Measurements from ENCODE around the gene NKAIN2.

NKAIN2 gene

GRCh38 chr6:124430740-124431318 lies 627.2 kb downstream of the NKAIN2 start:
- Histone ChIP-seq H3K4me3 (ENCODE audit: low read depth in 1 of 2, low read length in 2 of 2) (no peak overlapping the region), H3K9me3 (ENCODE audit: control insufficient read depth in 1 of 2, low read length in 2 of 2) (no peaks in the 10 kb centered on the region), H3K9ac (ENCODE audit: low read depth in 1 of 2, low read length in 2 of 2) (no peak overlapping the region), H3K36me3 (ENCODE audit: control insufficient read depth in 1 of 2, insufficient read depth in 2 of 2, low read length in 2 of 2) (no peaks in the 10 kb centered on the region), H3K4me1 (ENCODE audit: control insufficient read depth in 1 of 2, insufficient read depth in 2 of 2, low read length in 2 of 2) (no peaks in the 10 kb centered on the region), H3K27ac (ENCODE audit: low read depth, low read length) (no peak overlapping the region), H3K27me3 (ENCODE audit: control insufficient read depth in 1 of 2, insufficient read depth in 2 of 2, low read length in 2 of 2) (no peaks in the 10 kb centered on the region)

- no peaks in the 10 kb centered on the region for H3K4me1 ChIP-seq (ENCODE audit: control insufficient read depth in 1 of 2, insufficient read depth in 2 of 2, low read length in 2 of 2)
- no peak overlapping the region for H3K27ac ChIP-seq (ENCODE audit: low read depth, low read length)
- no peaks in the 10 kb centered on the region for H3K36me3 ChIP-seq (ENCODE audit: control insufficient read depth in 1 of 2, insufficient read depth in 2 of 2, low read length in 2 of 2)
- H3K9ac ChIP-seq (ENCODE audit: low read depth in 1 of 2, low read length in 2 of 2) = no peak overlapping the region
- H3K27me3 ChIP-seq (ENCODE audit: control insufficient read depth in 1 of 2, insufficient read depth in 2 of 2, low read length in 2 of 2) = no peaks in the 10 kb centered on the region
- H3K4me3 ChIP-seq (ENCODE audit: low read depth in 1 of 2, low read length in 2 of 2) = no peak overlapping the region
- no peaks in the 10 kb centered on the region for H3K9me3 ChIP-seq (ENCODE audit: control insufficient read depth in 1 of 2, low read length in 2 of 2)
Measured at GRCh38 chr6:124432620-124433019, 629.0 kb downstream of the NKAIN2 start.

- H3K9ac ChIP-seq (ENCODE audit: low read depth in 1 of 2, low read length in 2 of 2) = no peak overlapping the region
- no peak overlapping the region for H3K4me3 ChIP-seq (ENCODE audit: low read depth in 1 of 2, low read length in 2 of 2)
- H3K9me3 ChIP-seq (ENCODE audit: control insufficient read depth in 1 of 2, low read length in 2 of 2) = no peaks in the 10 kb centered on the region
- H3K27ac ChIP-seq (ENCODE audit: low read depth, low read length) = no peak overlapping the region
- H3K36me3 ChIP-seq (ENCODE audit: control insufficient read depth in 1 of 2, insufficient read depth in 2 of 2, low read length in 2 of 2) = no peaks in the 10 kb centered on the region
- no peaks in the 10 kb centered on the region for H3K4me1 ChIP-seq (ENCODE audit: control insufficient read depth in 1 of 2, insufficient read depth in 2 of 2, low read length in 2 of 2)
- no peaks in the 10 kb centered on the region for H3K27me3 ChIP-seq (ENCODE audit: control insufficient read depth in 1 of 2, insufficient read depth in 2 of 2, low read length in 2 of 2)
Measured at GRCh38 chr6:124433387-124434160, 629.9 kb downstream of the NKAIN2 start.

- H3K9me3 ChIP-seq (ENCODE audit: control insufficient read depth in 1 of 2, low read length in 2 of 2) = no peaks in the 10 kb centered on the region
- no peaks in the 10 kb centered on the region for H3K4me1 ChIP-seq (ENCODE audit: control insufficient read depth in 1 of 2, insufficient read depth in 2 of 2, low read length in 2 of 2)
- H3K36me3 ChIP-seq (ENCODE audit: control insufficient read depth in 1 of 2, insufficient read depth in 2 of 2, low read length in 2 of 2) = no peaks in the 10 kb centered on the region
- H3K9ac ChIP-seq (ENCODE audit: low read depth in 1 of 2, low read length in 2 of 2) = no peak overlapping the region
- no peak overlapping the region for H3K27ac ChIP-seq (ENCODE audit: low read depth, low read length)
- H3K4me3 ChIP-seq (ENCODE audit: low read depth in 1 of 2, low read length in 2 of 2) = no peak overlapping the region
- H3K27me3 ChIP-seq (ENCODE audit: control insufficient read depth in 1 of 2, insufficient read depth in 2 of 2, low read length in 2 of 2) = no peaks in the 10 kb centered on the region
Measured at GRCh38 chr6:124434421-124434820, 630.8 kb downstream of the NKAIN2 start.

- no peaks in the 10 kb centered on the region for H3K36me3 ChIP-seq (ENCODE audit: control insufficient read depth in 1 of 2, insufficient read depth in 2 of 2, low read length in 2 of 2)
- no peak overlapping the region for H3K27ac ChIP-seq (ENCODE audit: low read depth, low read length)
- no peaks in the 10 kb centered on the region for H3K9me3 ChIP-seq (ENCODE audit: control insufficient read depth in 1 of 2, low read length in 2 of 2)
- H3K27me3 ChIP-seq (ENCODE audit: control insufficient read depth in 1 of 2, insufficient read depth in 2 of 2, low read length in 2 of 2) = no peaks in the 10 kb centered on the region
- no peak overlapping the region for H3K9ac ChIP-seq (ENCODE audit: low read depth in 1 of 2, low read length in 2 of 2)
- H3K4me1 ChIP-seq (ENCODE audit: control insufficient read depth in 1 of 2, insufficient read depth in 2 of 2, low read length in 2 of 2) = no peaks in the 10 kb centered on the region
- no peak overlapping the region for H3K4me3 ChIP-seq (ENCODE audit: low read depth in 1 of 2, low read length in 2 of 2)
Measured at GRCh38 chr6:124436803-124437202, 633.1 kb downstream of the NKAIN2 start.

- Histone ChIP-seq H3K9me3 (ENCODE audit: control insufficient read depth in 1 of 2, low read length in 2 of 2) (no peaks in the 10 kb centered on the region), H3K36me3 (ENCODE audit: control insufficient read depth in 1 of 2, insufficient read depth in 2 of 2, low read length in 2 of 2) (no peaks in the 10 kb centered on the region), H3K27me3 (ENCODE audit: control insufficient read depth in 1 of 2, insufficient read depth in 2 of 2, low read length in 2 of 2) (no peaks in the 10 kb centered on the region), H3K4me3 (ENCODE audit: low read depth in 1 of 2, low read length in 2 of 2) (no peak overlapping the region), H3K9ac (ENCODE audit: low read depth in 1 of 2, low read length in 2 of 2) (no peak overlapping the region), H3K27ac (ENCODE audit: low read depth, low read length) (no peak overlapping the region), H3K4me1 (ENCODE audit: control insufficient read depth in 1 of 2, insufficient read depth in 2 of 2, low read length in 2 of 2) (no peaks in the 10 kb centered on the region)
Measured at GRCh38 chr6:124438546-124439065, 634.9 kb downstream of the NKAIN2 start.

- Histone ChIP-seq H3K9me3 (ENCODE audit: control insufficient read depth in 1 of 2, low read length in 2 of 2) (no peaks in the 10 kb centered on the region), H3K27ac (ENCODE audit: low read depth, low read length) (no peak overlapping the region), H3K4me3 (ENCODE audit: low read depth in 1 of 2, low read length in 2 of 2) (no peak overlapping the region), H3K9ac (ENCODE audit: low read depth in 1 of 2, low read length in 2 of 2) (no peak overlapping the region), H3K36me3 (ENCODE audit: control insufficient read depth in 1 of 2, insufficient read depth in 2 of 2, low read length in 2 of 2) (no peaks in the 10 kb centered on the region), H3K4me1 (ENCODE audit: control insufficient read depth in 1 of 2, insufficient read depth in 2 of 2, low read length in 2 of 2) (no peaks in the 10 kb centered on the region), H3K27me3 (ENCODE audit: control insufficient read depth in 1 of 2, insufficient read depth in 2 of 2, low read length in 2 of 2) (no peaks in the 10 kb centered on the region)
Measured at GRCh38 chr6:124441450-124441849, 637.8 kb downstream of the NKAIN2 start.

- Histone ChIP-seq H3K36me3 (ENCODE audit: control insufficient read depth in 1 of 2, insufficient read depth in 2 of 2, low read length in 2 of 2) (no peaks in the 10 kb centered on the region), H3K27ac (ENCODE audit: low read depth, low read length) (no peak overlapping the region), H3K27me3 (ENCODE audit: control insufficient read depth in 1 of 2, insufficient read depth in 2 of 2, low read length in 2 of 2) (no peaks in the 10 kb centered on the region), H3K4me1 (ENCODE audit: control insufficient read depth in 1 of 2, insufficient read depth in 2 of 2, low read length in 2 of 2) (no peaks in the 10 kb centered on the region), H3K9ac (ENCODE audit: low read depth in 1 of 2, low read length in 2 of 2) (no peak overlapping the region), H3K9me3 (ENCODE audit: control insufficient read depth in 1 of 2, low read length in 2 of 2) (no peaks in the 10 kb centered on the region), H3K4me3 (ENCODE audit: low read depth in 1 of 2, low read length in 2 of 2) (no peak overlapping the region)
Measured at GRCh38 chr6:124443541-124443940, 639.9 kb downstream of the NKAIN2 start.

- no peak overlapping the region for H3K9ac ChIP-seq (ENCODE audit: low read depth in 1 of 2, low read length in 2 of 2)
- H3K36me3 ChIP-seq (ENCODE audit: control insufficient read depth in 1 of 2, insufficient read depth in 2 of 2, low read length in 2 of 2) = no peaks in the 10 kb centered on the region
- H3K4me3 ChIP-seq (ENCODE audit: low read depth in 1 of 2, low read length in 2 of 2) = no peak overlapping the region
Measured at GRCh38 chr6:124445581-124445980, 641.9 kb downstream of the NKAIN2 start.

GRCh38 chr6:124446961-124447360 lies 643.3 kb downstream of the NKAIN2 start:
- H3K27me3 ChIP-seq (ENCODE audit: control insufficient read depth in 1 of 2, insufficient read depth in 2 of 2, low read length in 2 of 2) = no peaks in the 10 kb centered on the region
- H3K4me1 ChIP-seq (ENCODE audit: control insufficient read depth in 1 of 2, insufficient read depth in 2 of 2, low read length in 2 of 2) = no peaks in the 10 kb centered on the region
- H3K9me3 ChIP-seq (ENCODE audit: control insufficient read depth in 1 of 2, low read length in 2 of 2) = no peaks in the 10 kb centered on the region
- no peak overlapping the region for H3K9ac ChIP-seq (ENCODE audit: low read depth in 1 of 2, low read length in 2 of 2)
- no peaks in the 10 kb centered on the region for H3K36me3 ChIP-seq (ENCODE audit: control insufficient read depth in 1 of 2, insufficient read depth in 2 of 2, low read length in 2 of 2)
- H3K27ac ChIP-seq (ENCODE audit: low read depth, low read length) = no peak overlapping the region
- H3K4me3 ChIP-seq (ENCODE audit: low read depth in 1 of 2, low read length in 2 of 2) = no peak overlapping the region

More at GRCh38 chr6:124445581-124445980, 641.9 kb downstream of the NKAIN2 start:
- Histone ChIP-seq H3K27ac (ENCODE audit: low read depth, low read length) (no peak overlapping the region), H3K27me3 (ENCODE audit: control insufficient read depth in 1 of 2, insufficient read depth in 2 of 2, low read length in 2 of 2) (no peaks in the 10 kb centered on the region), H3K4me1 (ENCODE audit: control insufficient read depth in 1 of 2, insufficient read depth in 2 of 2, low read length in 2 of 2) (no peaks in the 10 kb centered on the region), H3K9me3 (ENCODE audit: control insufficient read depth in 1 of 2, low read length in 2 of 2) (no peaks in the 10 kb centered on the region)
